Nephron (organoid): ENCODE results near the gene ARL15.

Source experiments
- H3K27ac Mint-ChIP-seq, 3 experiments: 2 replicates each; pipeline ENCODE4 v1.8.0; 2020; ENCODE audit warnings: mixed read lengths in 3 of 3, mild to moderate bottlenecking in 2 of 3, moderate library complexity in 1 of 3
- H3K27me3 Mint-ChIP-seq: 2 replicates; pipeline ENCODE4 v1.8.0; 2021; ENCODE audit warnings: low read depth, mild to moderate bottlenecking, moderate library complexity, mixed read lengths
- H3K36me3 Mint-ChIP-seq: 2 replicates; pipeline ENCODE4 v1.8.0; 2020; ENCODE audit warnings: low read depth, mixed read lengths
- H3K4me1 Mint-ChIP-seq: 2 replicates; pipeline ENCODE4 v1.8.0; 2020; ENCODE audit warnings: mixed read lengths
- H3K4me3 Mint-ChIP-seq, 3 experiments: 2 replicates each; pipeline ENCODE4 v1.8.0; 2020; ENCODE audit warnings: mild to moderate bottlenecking in 3 of 3, mixed read lengths in 3 of 3, moderate library complexity in 2 of 3
- H3K9me3 Mint-ChIP-seq: 2 replicates; pipeline ENCODE4 v1.8.0; 2020; ENCODE audit warnings: mixed read lengths
- CTCF ChIP-seq, 3 experiments: fragments of 200-600 bp; sonication (generic); IDR thresholded peaks; one replicate each; pipeline ENCODE4 v1.5.0; 2021; ENCODE audit warnings: antibody characterized with exemption in 3 of 3; ENCODE audit not compliant: unreplicated experiment in 3 of 3

The ARL15 gene

GRCh38 chr5:54017580-54017979 is 292.8 kb downstream of the ARL15 start:
- no peak overlapping the region for H3K4me3 Mint-ChIP-seq

GRCh38 chr5:54013556-54014194 is 296.7 kb downstream of the ARL15 start:
- Mint-ChIP-seq H3K27ac (no peak overlapping the region), H3K27me3 (no peaks in the 10 kb centered on the region), H3K4me1 (peaks cover 10% of the 10 kb centered on the region), H3K36me3 (peaks cover 29% of the 10 kb centered on the region), H3K9me3 (peaks cover 10% of the 10 kb centered on the region), H3K4me3 (no peak overlapping the region)
- no peak for TF ChIP-seq CTCF (IDR thresholded peaks at IDR 0.05; ENCODE audit: unreplicated experiment in 3 of 3)

More at GRCh38 chr5:54017580-54017979, 292.8 kb downstream of the ARL15 start:
- TF ChIP-seq CTCF (IDR thresholded peaks at IDR 0.05; ENCODE audit: unreplicated experiment in 3 of 3) = no peak
- H3K27me3 Mint-ChIP-seq = no peaks in the 10 kb centered on the region
- no peaks in the 10 kb centered on the region for H3K4me1 Mint-ChIP-seq
- H3K27ac Mint-ChIP-seq = peak overlapping the region in 1 of 3 experiments; percentile 3
- H3K9me3 Mint-ChIP-seq = peaks cover 10% of the 10 kb centered on the region
- peaks cover 29% of the 10 kb centered on the region for H3K36me3 Mint-ChIP-seq

GRCh38 chr5:54009828-54010227 is 300.5 kb downstream of the ARL15 start:
- peaks cover 18% of the 10 kb centered on the region for H3K36me3 Mint-ChIP-seq
- H3K27ac Mint-ChIP-seq = peak overlapping the region in 2 of 3 experiments; percentile 18 to 71
- H3K27me3 Mint-ChIP-seq = no peaks in the 10 kb centered on the region
- peaks cover 10% of the 10 kb centered on the region for H3K9me3 Mint-ChIP-seq
- no peak for TF ChIP-seq CTCF (IDR thresholded peaks at IDR 0.05; ENCODE audit: unreplicated experiment in 3 of 3)
- no peak overlapping the region for H3K4me3 Mint-ChIP-seq
- H3K4me1 Mint-ChIP-seq = peaks cover 20% of the 10 kb centered on the region

GRCh38 chr5:54009357-54009756 is 301.0 kb downstream of the ARL15 start:
- peaks cover 13% of the 10 kb centered on the region for H3K36me3 Mint-ChIP-seq
- H3K27me3 Mint-ChIP-seq = no peaks in the 10 kb centered on the region
- TF ChIP-seq CTCF (IDR thresholded peaks at IDR 0.05; ENCODE audit: unreplicated experiment in 3 of 3) = no peak
- no peak overlapping the region for H3K4me3 Mint-ChIP-seq
- H3K27ac Mint-ChIP-seq = peak overlapping the region in 1 of 3 experiments; percentile 71
- peaks cover 7% of the 10 kb centered on the region for H3K9me3 Mint-ChIP-seq
- H3K4me1 Mint-ChIP-seq = peaks cover 20% of the 10 kb centered on the region

- H3K27ac Mint-ChIP-seq = peak overlapping the region; percentile 35 to 76 (median 62)
- H3K4me3 Mint-ChIP-seq = no peak overlapping the region
- no peak for TF ChIP-seq CTCF (IDR thresholded peaks at IDR 0.05; ENCODE audit: unreplicated experiment in 3 of 3)
- H3K36me3 Mint-ChIP-seq = peaks cover under 1% of the 10 kb centered on the region
- peaks cover 20% of the 10 kb centered on the region for H3K4me1 Mint-ChIP-seq
- no peaks in the 10 kb centered on the region for H3K27me3 Mint-ChIP-seq
- H3K9me3 Mint-ChIP-seq = no peaks in the 10 kb centered on the region
Measured at GRCh38 chr5:54007827-54008777, 302.3 kb downstream of the ARL15 start.
